AG04449 (cell line): ENCODE data around the gene HM13.
A peak's percentile ranks its signal among the peaks of the same experiment; 100 is the strongest.
"Not testable (repeated sequence)": the region's sequence is repeated elsewhere in the genome, so short reads cannot be mapped to it uniquely, and the experiment has no call there.

Experiments used
- CTCF ChIA-PET: fragments of 350-600 bp; formaldehyde crosslinking; extraction: SDS; loops from one replicate; lab custom pipeline; 2021; ENCODE audit warnings: antibody characterized with exemption; lab: Yijun Ruan, JAX
- POLR2A ChIA-PET: fragments of 400-600, 350-600 bp; formaldehyde crosslinking; extraction: SDS; loops from one replicate; lab custom pipeline; 2020; ENCODE audit warnings: antibody characterized with exemption, inconsistent platforms; lab: Yijun Ruan, JAX
- DNase-seq: peaks from one replicate; pipeline ENCODE4 v3.0.0-alpha.2; 2010; ENCODE audit warnings: low read depth, low spot score
- H3K4me3 ChIP-seq: 2 replicates; pipeline ENCODE4 v1.5.1; 2011; ENCODE audit warnings: low read depth, mild to moderate bottlenecking, control low read depth, low read length
- CTCF ChIP-seq: IDR thresholded peaks from one replicate; pipeline ENCODE4 v1.5.1; 2011; ENCODE audit warnings: mild to moderate bottlenecking, moderate library complexity, low read length, control low read depth, inconsistent platforms; ENCODE audit not compliant: insufficient read depth; ENCODE audit errors: missing control alignments

The HM13 gene

GRCh38 chr20:31572701-31573554 is 58.7 kb downstream of the HM13 start:
- peak overlapping the region; percentile 62 for H3K4me3 ChIP-seq
- no peak for TF ChIP-seq CTCF
- ChIA-PET POLR2A (interaction anchor here (0.6 to 4.4 kb wide), 12 partner anchors 12 to 39 kb away, joined by 3 to 51 read pairs (median 5); partner anchors contain the start of gene ID1), CTCF (interaction anchor here (0.6 to 30.9 kb wide), 6 partner anchors 13 to 151 kb away, joined by 3 to 1856 read pairs (median 4); partner anchors contain the start of gene ID1)
- DNase-seq = peak; percentile 89

- DNase-seq = no peak
- POLR2A ChIA-PET = interaction anchor here (0.6 to 4.4 kb wide), 11 partner anchors 11 to 39 kb away, joined by 3 to 51 read pairs (median 5); partner anchors contain the start of gene ID1
- CTCF ChIA-PET = interaction anchor here (0.9 to 30.9 kb wide), 6 partner anchors 14 to 51 kb away, joined by 3 to 1856 read pairs (median 5); partner anchors contain the start of gene ID1
- peak overlapping the region; percentile 62 for H3K4me3 ChIP-seq
- TF ChIP-seq CTCF = no peak
Measured at GRCh38 chr20:31573555-31574321, 59.5 kb downstream of the HM13 start.

- DNase-seq, H3K4me3 ChIP-seq: not testable (repeated sequence)
- POLR2A ChIA-PET = interaction anchor here (1.0 kb wide), 1 partner anchor 30 kb away, joined by 5 read pairs; the partner anchor contains the start of gene ID1
- CTCF ChIA-PET = interaction anchor here (0.7 to 30.9 kb wide), 4 partner anchors 12 to 52 kb away, joined by 3 to 1856 read pairs (median 6); partner anchors contain the start of gene ID1
Measured at GRCh38 chr20:31574986-31575385, 60.7 kb downstream of the HM13 start.

GRCh38 chr20:31576751-31577150 is 62.5 kb downstream of the HM13 start:
- H3K4me3 ChIP-seq = no peak overlapping the region
- no peak for TF ChIP-seq CTCF
- DNase-seq = no peak
- POLR2A ChIA-PET = interaction anchor here (1.6 kb wide), 1 partner anchor 29 kb away, joined by 5 read pairs; the partner anchor contains the start of gene ID1
- CTCF ChIA-PET = interaction anchor here (1.3 to 30.9 kb wide), 6 partner anchors 9 to 33 kb away, joined by 4 to 1856 read pairs (median 7); partner anchors contain the start of gene ID1

- CTCF ChIA-PET = interaction anchor here (1.4 to 30.9 kb wide), 5 partner anchors 9 to 32 kb away, joined by 4 to 1856 read pairs (median 7); partner anchors contain the start of gene ID1
- DNase-seq = no peak
Measured at GRCh38 chr20:31577194-31577593, 63.0 kb downstream of the HM13 start.

More at GRCh38 chr20:31577194-31577593, 63.0 kb downstream of the HM13 start:
- POLR2A ChIA-PET = interaction anchor here (0.9 kb wide), 1 partner anchor 146 kb away, joined by 3 read pairs; the partner anchor contains the start of gene BCL2L1
- H3K4me3 ChIP-seq = no peak overlapping the region
- no peak for TF ChIP-seq CTCF
